ENCODE data around the gene GRID1.

DNA sequence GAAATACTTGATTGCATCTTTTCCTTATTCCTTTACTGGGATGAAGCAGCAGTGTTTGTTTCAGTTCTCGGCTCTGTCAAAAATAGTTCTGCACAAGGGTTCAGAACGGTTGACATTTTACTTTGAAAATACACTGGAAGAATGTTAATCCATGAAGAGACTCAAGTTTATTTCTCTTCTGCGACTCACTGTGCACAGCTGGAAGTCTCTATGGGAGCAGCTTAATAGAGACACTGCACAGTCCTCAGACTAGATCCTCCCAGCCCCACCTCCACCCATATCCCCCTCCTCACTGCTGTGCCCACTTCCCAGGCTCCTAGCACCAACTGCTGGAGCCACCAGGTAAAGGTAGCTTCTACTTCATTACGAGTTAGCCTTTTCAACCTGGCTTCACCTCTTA is 517.8 kb downstream of the GRID1 start:
- TF ChIP-seq, protein P1, sequence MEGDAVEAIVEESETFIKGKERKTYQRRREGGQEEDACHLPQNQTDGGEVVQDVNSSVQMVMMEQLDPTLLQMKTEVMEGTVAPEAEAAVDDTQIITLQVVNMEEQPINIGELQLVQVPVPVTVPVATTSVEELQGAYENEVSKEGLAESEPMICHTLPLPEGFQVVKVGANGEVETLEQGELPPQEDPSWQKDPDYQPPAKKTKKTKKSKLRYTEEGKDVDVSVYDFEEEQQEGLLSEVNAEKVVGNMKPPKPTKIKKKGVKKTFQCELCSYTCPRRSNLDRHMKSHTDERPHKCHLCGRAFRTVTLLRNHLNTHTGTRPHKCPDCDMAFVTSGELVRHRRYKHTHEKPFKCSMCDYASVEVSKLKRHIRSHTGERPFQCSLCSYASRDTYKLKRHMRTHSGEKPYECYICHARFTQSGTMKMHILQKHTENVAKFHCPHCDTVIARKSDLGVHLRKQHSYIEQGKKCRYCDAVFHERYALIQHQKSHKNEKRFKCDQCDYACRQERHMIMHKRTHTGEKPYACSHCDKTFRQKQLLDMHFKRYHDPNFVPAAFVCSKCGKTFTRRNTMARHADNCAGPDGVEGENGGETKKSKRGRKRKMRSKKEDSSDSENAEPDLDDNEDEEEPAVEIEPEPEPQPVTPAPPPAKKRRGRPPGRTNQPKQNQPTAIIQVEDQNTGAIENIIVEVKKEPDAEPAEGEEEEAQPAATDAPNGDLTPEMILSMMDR (IDR thresholded peaks at IDR 0.05), result no peak
- no peak for TF ChIP-seq POLR2AphosphoS5 (IDR thresholded peaks at IDR 0.05)

Data from breast epithelium (tissue), 3 donors.